ENCODE data around the gene SQOR. TPM values are rescaled to one million over a fixed set of nuclear protein-coding genes. Genes with fewer than 3 reads are reported as not detected.

SQOR gene
- total RNA-seq, 4 donors from 2014 or later, result 39.3 to 56.0 (median 52.7) TPM

Other genes with a start within 250 kb of the SQOR start
- gene SLC30A4, start 112.3 kb upstream of the SQOR start, total RNA-seq, result 1 to 10 TPM; 5.4 to 8.1 (median 7.2) TPM
- gene BLOC1S6, start 47.6 kb upstream of the SQOR start, total RNA-seq, result 10 to 100 TPM; 24.5 to 32.0 (median 27.0) TPM